Choroid plexus epithelial cell (primary cell): ENCODE measurements around the gene BRD3.

Source experiments
- DNase-seq: peaks from one replicate; pipeline ENCODE4 v3.0.0-alpha.2; 2010; ENCODE audit warnings: low read depth
- H3K4me3 ChIP-seq: 2 replicates; pipeline ENCODE4 v1.5.1; 2011; ENCODE audit warnings: low read depth, mild to moderate bottlenecking, control low read depth, low read length, moderate library complexity
- CTCF ChIP-seq: conservative IDR thresholded peaks from 2 replicates; pipeline ENCODE4 v1.5.1; 2011; ENCODE audit warnings: low read depth, mild to moderate bottlenecking, control low read depth, inconsistent platforms, low read length, moderate library complexity

The BRD3 gene

GRCh38 chr9:134047868-134048581 lies 19.8 kb downstream of the BRD3 start:
- TF ChIP-seq CTCF, result no peak
- no peak overlapping the region for H3K4me3 ChIP-seq
- DNase-seq, result no peak

DNA sequence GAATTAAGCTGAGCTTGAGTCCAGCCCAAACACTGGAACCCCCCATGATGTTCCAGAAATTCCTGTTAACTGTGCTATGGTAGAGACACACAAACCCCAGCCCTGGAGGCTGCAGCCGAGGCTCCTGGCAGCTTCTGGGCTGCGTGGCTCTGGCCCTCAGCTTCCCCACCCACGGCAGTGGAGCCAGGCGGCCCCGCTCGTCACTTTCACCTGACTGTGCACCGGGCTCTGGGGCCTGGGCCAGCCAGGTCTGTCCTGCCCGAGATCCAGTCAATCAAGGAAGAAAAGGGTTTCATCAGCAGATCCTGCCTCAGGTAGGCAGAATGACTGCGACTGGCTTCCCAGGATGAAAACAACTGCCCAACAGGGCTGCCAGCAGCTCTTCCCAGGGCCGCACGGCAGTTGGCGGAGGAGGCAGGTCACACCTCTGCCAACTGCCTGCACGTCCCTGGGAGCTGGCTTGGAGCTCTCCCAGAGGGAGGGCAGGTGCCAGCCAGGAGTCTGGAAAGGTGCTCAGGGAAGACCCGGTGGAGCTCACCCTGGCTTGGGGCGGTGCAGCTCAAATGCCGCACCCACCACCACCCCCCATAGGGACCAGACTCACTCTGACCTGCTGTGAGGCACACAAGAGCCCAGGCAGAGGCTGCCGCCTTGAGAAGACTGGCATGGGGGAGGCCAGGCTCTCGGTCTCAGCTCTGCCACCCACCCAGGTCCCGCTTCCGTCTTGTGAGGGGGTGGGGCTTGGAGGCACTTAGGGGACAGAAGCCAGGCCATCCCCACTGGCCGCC lies 20.7 kb downstream of the BRD3 start:
- H3K4me3 ChIP-seq, result no peak overlapping the region
- TF ChIP-seq CTCF, result no peak
- DNase-seq, result no peak

GRCh38 chr9:134045841-134046544 lies 21.8 kb downstream of the BRD3 start:
- H3K4me3 ChIP-seq, result no peak overlapping the region
- TF ChIP-seq CTCF, result no peak
- no peak for DNase-seq

- no peak overlapping the region for H3K4me3 ChIP-seq
- TF ChIP-seq CTCF, result no peak
- DNase-seq, result no peak
Measured at GRCh38 chr9:134044944-134045343, 22.9 kb downstream of the BRD3 start.

DNA sequence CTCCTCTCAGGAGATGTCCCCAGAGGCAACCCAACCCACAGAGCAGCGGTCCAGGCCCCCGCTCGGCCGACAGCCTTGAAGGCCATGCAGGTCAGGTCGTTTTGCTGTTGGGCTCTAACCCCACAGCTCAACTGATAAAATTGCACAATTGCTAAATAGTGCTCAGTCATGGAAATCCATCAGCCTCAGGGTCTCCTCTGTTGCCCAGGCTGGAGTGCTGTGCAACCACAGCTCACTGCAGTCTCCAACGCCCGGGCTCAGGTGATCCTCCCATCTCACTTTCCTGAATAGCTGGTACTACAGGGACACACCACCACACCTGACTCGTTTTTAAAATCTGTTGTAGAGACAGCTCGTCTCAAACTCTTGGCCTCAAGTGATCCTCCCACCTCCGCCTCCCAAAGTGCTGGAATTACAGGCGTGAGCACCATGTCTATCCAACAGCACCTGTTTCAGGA lies 24.3 kb downstream of the BRD3 start:
- no peak for DNase-seq
- no peak overlapping the region for H3K4me3 ChIP-seq
- no peak for TF ChIP-seq CTCF

GRCh38 chr9:134041649-134041962 lies 26.2 kb downstream of the BRD3 start:
- no peak for TF ChIP-seq CTCF
- H3K4me3 ChIP-seq, result no peak overlapping the region
- no peak for DNase-seq
